Small intestine (tissue), 7 donors: ENCODE results near the gene CCDC187. TPM values are rescaled to one million over a fixed set of nuclear protein-coding genes. Genes with fewer than 3 reads are reported as not detected.

Experiments used
- DNase-seq, 2 donors: peaks; one replicate each; pipeline versions ENCODE4 v3.0.0 to v3.0.0-alpha.2; 2013
- FAIRE-seq: peaks from 2 replicates; lab custom pipeline; 2012; peaks lifted over from hg19 to GRCh38; lab: Jason Lieb, UNC
- H3K27ac ChIP-seq, 3 donors: one replicate each; pipeline ENCODE4 v1.5.1; 2013; ENCODE audit warnings: low read length in 2 of 3, mild to moderate bottlenecking in 2 of 3, control low read depth in 1 of 3, inconsistent platforms in 1 of 3, low read depth in 1 of 3, moderate library complexity in 1 of 3
- H3K27me3 ChIP-seq, 3 donors: one replicate each; pipeline ENCODE4 v1.6.1; 2013; ENCODE audit warnings: low read length in 3 of 3, inconsistent platforms in 1 of 3; ENCODE audit not compliant: control insufficient read depth in 3 of 3, insufficient read depth in 3 of 3
- H3K36me3 ChIP-seq, 3 donors: one replicate each; pipeline ENCODE4 v1.6.1; 2013; ENCODE audit warnings: low read length in 3 of 3, inconsistent platforms in 1 of 3, low read depth in 1 of 3, mild to moderate bottlenecking in 1 of 3, moderate library complexity in 1 of 3; ENCODE audit not compliant: control insufficient read depth in 3 of 3, insufficient read depth in 2 of 3
- H3K4me1 ChIP-seq, 3 donors: one replicate each; pipeline ENCODE4 v1.6.1; 2013; ENCODE audit warnings: low read length in 2 of 3, inconsistent platforms in 1 of 3, low read depth in 1 of 3, mild to moderate bottlenecking in 1 of 3, moderate library complexity in 1 of 3; ENCODE audit not compliant: control insufficient read depth in 3 of 3, insufficient read depth in 2 of 3
- H3K4me3 ChIP-seq, 3 donors: one replicate each; pipeline ENCODE4 v1.5.1; 2013; ENCODE audit warnings: low read length in 3 of 3, control low read depth in 1 of 3, inconsistent platforms in 1 of 3, low read depth in 1 of 3, mild to moderate bottlenecking in 1 of 3, moderate library complexity in 1 of 3
- H3K9me3 ChIP-seq, 2 donors: one replicate each; pipeline ENCODE4 v1.6.1; 2013; ENCODE audit warnings: low read depth in 1 of 2, low read length in 1 of 2; ENCODE audit not compliant: control insufficient read depth in 2 of 2, insufficient read depth in 1 of 2
- WGBS, 3 donors: extraction: QIAGEN DNeasy Blood & Tissue Kit; methylation state at CpG; one replicate each; pipeline ENCODE4 v1.1.7; 2013; 5-methylcytosine and 5-hydroxymethylcytosine counted together
- polyA plus RNA-seq, 4 donors: library from polyadenylated mRNA; stranded (reverse) in 3 of 4; unstranded in 1 of 4; fragments of 200-250 nt in 3 of 4; fragments of 120-200 nt in 1 of 4; gene quantifications; one replicate each; pipeline versions ENCODE4 v1.2.1 to v1.2.3, GENCODE V29; 2013
- donor health status: healthy with polysubstance abuse.
- donor health status: control.
- donor health status: control.
- donor health status: Bipolar disorder and iron deficiency.
- donor health status: healthy.

Gene CCDC187
- polyA plus RNA-seq, 4 donors = 0.01 to 2.7 TPM; not detected in 2

DNA sequence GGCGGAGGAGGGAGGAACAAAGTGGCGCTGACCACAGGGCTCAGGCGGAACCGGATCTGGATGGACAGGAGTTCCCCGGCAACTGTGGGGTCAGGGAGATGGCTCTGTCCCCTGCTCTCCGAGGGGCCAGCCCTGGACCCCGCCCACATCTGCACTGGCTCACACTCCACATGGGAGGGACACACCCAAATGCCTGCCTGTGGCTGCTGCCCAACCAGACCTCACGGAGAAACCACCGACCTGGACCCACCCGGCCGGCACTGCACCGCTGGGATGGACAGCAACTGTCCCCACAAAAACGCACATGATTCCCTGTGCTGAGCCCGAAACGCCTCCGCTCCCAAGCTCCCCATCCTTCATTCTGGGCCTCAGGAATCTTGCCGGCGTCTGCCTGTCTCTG is 4.8 kb downstream of the CCDC187 start:
- WGBS, 3 donors = 73 to 81% (median 77%) methylated on average over 17 to 18 of the region's 18 CpGs
- H3K27ac ChIP-seq = no peak overlapping the region
- no peak for FAIRE-seq
- H3K4me3 ChIP-seq = no peak overlapping the region
- peaks cover 0 to 10% (median 0%) of the 10 kb centered on the region in 3 donors for H3K4me1 ChIP-seq
- no peaks in the 10 kb centered on the region for H3K36me3 ChIP-seq
- no peaks in the 10 kb centered on the region for H3K27me3 ChIP-seq
- DNase-seq = no peak
- no peaks in the 10 kb centered on the region for H3K9me3 ChIP-seq

DNA sequence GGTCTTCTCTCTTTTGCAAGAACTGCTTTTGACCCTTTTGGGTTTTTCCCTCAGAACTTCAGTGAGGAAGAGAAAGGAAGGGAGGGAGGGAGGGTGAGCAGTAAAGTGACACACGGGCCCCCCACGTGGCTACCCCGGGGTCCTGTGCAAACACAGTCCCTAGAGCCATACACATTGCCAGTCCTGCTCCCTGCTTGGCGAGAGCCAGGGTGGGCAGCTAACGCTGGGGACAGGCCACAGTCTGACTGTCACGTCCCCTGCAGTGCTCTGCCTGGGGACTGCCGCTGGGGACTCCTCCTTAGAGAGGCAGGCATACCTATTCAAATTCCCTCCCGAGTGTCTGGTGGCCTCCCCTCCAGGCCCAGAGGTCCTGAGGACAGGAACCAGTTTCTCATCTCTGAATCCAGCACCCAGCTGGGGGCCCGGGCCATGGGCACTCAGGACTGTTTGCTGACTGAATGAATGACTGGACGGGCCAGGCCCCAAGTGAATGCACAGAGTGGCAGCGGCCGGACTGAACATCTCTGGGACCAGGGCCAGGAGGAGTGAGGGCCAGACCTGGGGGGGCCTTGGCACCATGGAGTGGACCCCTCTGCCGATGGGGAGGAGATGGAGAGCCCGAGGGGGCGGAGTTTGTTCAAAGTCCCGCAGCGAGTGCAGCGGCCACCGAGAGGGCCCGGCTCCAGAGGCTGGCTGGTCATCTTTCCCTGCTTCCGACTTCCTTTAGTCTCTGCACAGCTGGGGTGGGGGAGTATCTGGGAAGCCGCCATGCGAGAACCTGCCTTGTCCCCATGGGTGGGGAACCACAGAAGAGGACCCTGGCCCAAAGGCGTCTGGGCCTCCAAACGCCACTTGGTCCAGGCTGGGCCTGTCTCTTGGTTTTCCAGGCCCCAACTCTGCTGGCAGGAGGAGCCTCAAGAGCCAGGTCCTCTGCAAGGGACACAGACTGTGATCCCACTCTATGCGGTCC is 5.8 kb downstream of the CCDC187 start:
- WGBS, 3 donors = 81 to 85% (median 84%) methylated on average over 26 of the region's 26 CpGs
- no peak overlapping the region for H3K27ac ChIP-seq
- no peak for DNase-seq

DNA sequence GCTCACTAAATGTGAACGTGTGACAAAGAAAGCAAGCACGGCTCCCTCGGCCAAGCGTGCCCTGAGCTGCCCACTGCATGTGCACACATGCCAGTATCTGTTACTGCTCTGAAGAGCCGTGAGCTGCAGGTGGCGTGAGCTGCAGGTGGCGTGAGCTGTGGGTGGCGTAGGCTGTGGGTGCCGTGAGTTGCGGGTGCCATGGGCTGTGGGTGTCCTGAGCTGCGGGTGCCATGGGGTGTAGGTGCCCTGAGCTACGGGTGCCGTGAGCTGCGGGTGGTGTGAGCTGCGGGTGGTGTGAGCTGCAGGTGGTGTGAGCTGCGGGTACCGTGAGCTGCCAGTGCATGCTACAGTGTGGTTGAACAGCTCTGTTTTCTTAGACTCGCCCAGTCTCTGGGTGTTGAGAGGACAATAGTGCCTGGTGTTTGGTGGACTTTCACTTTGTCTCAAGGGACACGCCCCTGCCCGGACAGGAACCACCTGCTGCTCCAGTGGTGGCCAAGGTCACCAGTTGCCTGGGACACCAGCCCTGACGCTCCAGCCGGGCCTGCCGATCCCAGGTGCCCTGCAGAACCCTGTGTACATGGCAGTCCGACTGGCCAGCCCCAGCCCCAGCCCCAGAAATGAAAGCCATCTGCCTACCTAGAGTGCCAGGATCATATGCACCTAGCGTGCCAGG is 6.7 kb downstream of the CCDC187 start:
- FAIRE-seq (no peak), DNase-seq (peak; percentile 51 to 65)
- 11 to 55% (median 27%) methylated on average over 25 of the region's 25 CpGs for WGBS, 3 donors
- no peak overlapping the region for H3K27ac ChIP-seq
- no peaks in the 10 kb centered on the region for H3K9me3 ChIP-seq
- H3K27me3 ChIP-seq = no peaks in the 10 kb centered on the region
- peak overlapping the region in 1 of 3 donors; percentile 28 for H3K4me3 ChIP-seq
- peaks cover 0 to 10% (median 0%) of the 10 kb centered on the region in 3 donors for H3K4me1 ChIP-seq
- H3K36me3 ChIP-seq = no peaks in the 10 kb centered on the region

More for the DNA sequence above, 5.8 kb downstream of the CCDC187 start:
- Histone ChIP-seq H3K4me3 (no peak overlapping the region), H3K36me3 (no peaks in the 10 kb centered on the region), H3K27me3 (no peaks in the 10 kb centered on the region), H3K4me1 (peaks cover 0 to 10% (median 0%) of the 10 kb centered on the region in 3 donors), H3K9me3 (no peaks in the 10 kb centered on the region)
- FAIRE-seq = no peak

DNA sequence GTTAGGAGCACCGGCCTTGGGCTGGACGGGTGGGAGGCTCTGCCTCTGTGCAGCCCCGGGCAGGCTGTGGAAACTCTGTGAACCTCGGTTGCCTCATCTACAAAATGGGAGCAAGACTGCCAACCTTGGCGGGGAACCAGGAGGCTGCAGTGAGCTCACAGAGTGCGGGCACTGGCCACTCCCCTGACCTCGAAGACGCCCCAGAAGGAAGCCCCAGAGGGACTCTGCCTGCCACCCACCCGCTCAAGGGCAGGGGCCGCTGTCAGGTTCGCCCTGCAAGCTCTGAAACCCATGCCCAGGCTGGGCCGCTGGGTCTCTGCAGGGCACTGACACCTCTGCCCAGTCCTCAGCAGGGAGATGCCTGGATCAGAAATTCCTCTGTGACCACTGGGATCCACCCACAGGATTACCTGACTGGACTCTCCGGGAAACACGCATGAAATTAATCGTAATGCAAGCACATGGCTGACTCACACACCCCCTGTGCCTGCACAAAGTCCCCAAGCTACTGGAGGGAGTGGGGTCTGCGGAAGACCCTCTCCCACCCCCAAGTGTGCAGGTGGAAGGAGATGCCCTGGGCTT is 7.4 kb downstream of the CCDC187 start:
- Histone ChIP-seq H3K4me1 (peaks cover 0 to 10% (median 0%) of the 10 kb centered on the region in 3 donors), H3K4me3 (peak overlapping the region in 1 of 3 donors; percentile 28), H3K36me3 (no peaks in the 10 kb centered on the region), H3K9me3 (no peaks in the 10 kb centered on the region), H3K27me3 (no peaks in the 10 kb centered on the region), H3K27ac (no peak overlapping the region)
- no peak for DNase-seq
- WGBS, 3 donors = 35 to 83% (median 66%) methylated on average over 16 of the region's 16 CpGs
- no peak for FAIRE-seq

- WGBS, 3 donors = 64 to 74% (median 67%) methylated on average over 36 to 37 of the region's 37 CpGs
- Histone ChIP-seq H3K9me3 (no peaks in the 10 kb centered on the region), H3K36me3 (no peaks in the 10 kb centered on the region), H3K4me3 (no peak overlapping the region), H3K27ac (no peak overlapping the region), H3K27me3 (no peaks in the 10 kb centered on the region), H3K4me1 (peaks cover 0 to 10% (median 0%) of the 10 kb centered on the region in 3 donors)
- FAIRE-seq (no peak), DNase-seq (no peak)
Measured at GRCh38 chr9:136295542-136296433, 8.1 kb downstream of the CCDC187 start.

GRCh38 chr9:136295055-136295454 is 8.8 kb downstream of the CCDC187 start:
- no peak for DNase-seq
- no peak overlapping the region for H3K27ac ChIP-seq
- H3K27me3 ChIP-seq = no peaks in the 10 kb centered on the region
- FAIRE-seq = no peak
- H3K9me3 ChIP-seq = no peaks in the 10 kb centered on the region
- H3K36me3 ChIP-seq = no peaks in the 10 kb centered on the region
- peaks cover 0 to 10% (median 0%) of the 10 kb centered on the region in 3 donors for H3K4me1 ChIP-seq
- WGBS, 3 donors = 90 to 93% (median 92%) methylated on average over 16 of the region's 16 CpGs
- no peak overlapping the region for H3K4me3 ChIP-seq

- Histone ChIP-seq H3K9me3 (no peaks in the 10 kb centered on the region), H3K27ac (no peak overlapping the region), H3K36me3 (no peaks in the 10 kb centered on the region), H3K4me1 (peaks cover 0 to 10% (median 0%) of the 10 kb centered on the region in 3 donors), H3K27me3 (no peaks in the 10 kb centered on the region), H3K4me3 (no peak overlapping the region)
- FAIRE-seq (no peak), DNase-seq (no peak)
- WGBS, 3 donors = 73 to 83% (median 82%) methylated on average over 5 of the region's 5 CpGs
Measured at GRCh38 chr9:136294437-136294836, 9.5 kb downstream of the CCDC187 start.
